Activated CD4-positive, alpha-beta T cell treated with anti-CD3 and anti-CD28 coated beads, Interleukin-2, amount 50 U/mL, for 24 hours (primary cell): ENCODE data around the gene UNC13C.
"Not testable (repeated sequence)": the region's sequence is repeated elsewhere in the genome, so short reads cannot be mapped to it uniquely, and the experiment has no call there.

Experiments used
- DNase-seq, 2 donors: peaks; one replicate each; pipeline ENCODE4 v3.0.0-alpha.2; 2020; ENCODE audit warnings: low read depth in 1 of 2, low spot score in 1 of 2

The UNC13C gene

GRCh38 chr15:53978253-53978906 is at the start of gene UNC13C:
Gene UNC13C (plus strand): TSS chr15:53978441. CDS start chr15:54012904, 34,463 bp downstream.
- DNase-seq = no peak

GRCh38 chr15:53936137-53936536 is 42.1 kb upstream of the UNC13C start:
- no peak for DNase-seq

- DNase-seq = not testable (repeated sequence)
Observed at GRCh38 chr15:53937632-53938031, 40.6 kb upstream of the UNC13C start.

- DNase-seq = no peak
Observed at GRCh38 chr15:53950572-53950971, 27.7 kb upstream of the UNC13C start.

- no peak for DNase-seq
Observed at GRCh38 chr15:53955396-53955795, 22.8 kb upstream of the UNC13C start.

GRCh38 chr15:53962646-53963561 is 15.3 kb upstream of the UNC13C start:
- peak in 1 of 2 donors; percentile 3 for DNase-seq

GRCh38 chr15:53963801-53964200 is 14.4 kb upstream of the UNC13C start:
- no peak for DNase-seq

- no peak for DNase-seq
Observed at GRCh38 chr15:53974121-53974520, 4.1 kb upstream of the UNC13C start.

- DNase-seq = no peak
Observed at GRCh38 chr15:53974813-53975212, 3.4 kb upstream of the UNC13C start.

- DNase-seq = no peak
Observed at GRCh38 chr15:53976844-53977392, 1.3 kb upstream of the UNC13C start.

GRCh38 chr15:53979051-53979788 is 979 bp downstream of the UNC13C start:
- no peak for DNase-seq

GRCh38 chr15:53980021-53980420 is 1.8 kb downstream of the UNC13C start:
- DNase-seq = no peak

- no peak for DNase-seq
Observed at GRCh38 chr15:53982071-53982680, 3.9 kb downstream of the UNC13C start.

- DNase-seq = no peak
Observed at GRCh38 chr15:53982876-53983275, 4.6 kb downstream of the UNC13C start.

- DNase-seq = no peak
Observed at GRCh38 chr15:53984221-53984620, 6.0 kb downstream of the UNC13C start.

GRCh38 chr15:53985562-53985961 is 7.3 kb downstream of the UNC13C start:
- DNase-seq = no peak

GRCh38 chr15:53987480-53987879 is 9.2 kb downstream of the UNC13C start:
- DNase-seq = no peak

- DNase-seq = no peak
Observed at GRCh38 chr15:54007256-54007655, 29.0 kb downstream of the UNC13C start.

- no peak for DNase-seq
Observed at GRCh38 chr15:54011656-54012055, 33.4 kb downstream of the UNC13C start.

- no peak for DNase-seq
Observed at GRCh38 chr15:54014067-54014655, 35.9 kb downstream of the UNC13C start.

- no peak for DNase-seq
Observed at GRCh38 chr15:54017251-54017650, 39.0 kb downstream of the UNC13C start.
